DMS153 treated with DMSO at 0.1 percent for 48 hours (cell line): ENCODE data around the gene GADD45GIP1.
"Not testable (repeated sequence)": the region's sequence is repeated elsewhere in the genome, so short reads cannot be mapped to it uniquely, and the experiment has no call there.

ENCODE experiments used
- DNase-seq: peaks from one replicate; lab custom pipeline; 2025; ENCODE audit not compliant: unreplicated experiment; lab: John Stamatoyannopoulos, UW

The GADD45GIP1 gene

GRCh38 chr19:12944104-12944674 lies 12.8 kb downstream of the GADD45GIP1 start:
- no peak for DNase-seq

GRCh38 chr19:12943437-12944044 lies 13.5 kb downstream of the GADD45GIP1 start:
- DNase-seq: no peak

- no peak for DNase-seq
These were observed 16.1 kb downstream of the GADD45GIP1 start for GRCh38 chr19:12940897-12941296.

DNA sequence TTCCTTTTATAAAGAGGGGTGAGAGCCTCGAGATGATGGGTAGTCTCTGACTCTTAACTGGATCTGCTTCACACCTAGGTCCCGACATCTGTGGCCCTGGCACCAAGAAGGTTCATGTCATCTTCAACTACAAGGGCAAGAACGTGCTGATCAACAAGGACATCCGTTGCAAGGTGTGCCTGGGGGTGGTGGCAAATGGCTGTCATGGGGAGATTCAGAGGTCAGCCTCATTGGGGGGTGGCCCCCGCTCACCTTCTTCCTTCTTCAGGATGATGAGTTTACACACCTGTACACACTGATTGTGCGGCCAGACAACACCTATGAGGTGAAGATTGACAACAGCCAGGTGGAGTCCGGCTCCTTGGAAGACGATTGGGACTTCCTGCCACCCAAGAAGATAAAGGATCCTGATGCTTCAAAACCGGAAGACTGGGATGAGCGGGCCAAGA lies 17.0 kb downstream of the GADD45GIP1 start:
- DNase-seq: no peak

GRCh38 chr19:12938779-12939601 lies 18.0 kb downstream of the GADD45GIP1 start:
- DNase-seq: no peak

DNA sequence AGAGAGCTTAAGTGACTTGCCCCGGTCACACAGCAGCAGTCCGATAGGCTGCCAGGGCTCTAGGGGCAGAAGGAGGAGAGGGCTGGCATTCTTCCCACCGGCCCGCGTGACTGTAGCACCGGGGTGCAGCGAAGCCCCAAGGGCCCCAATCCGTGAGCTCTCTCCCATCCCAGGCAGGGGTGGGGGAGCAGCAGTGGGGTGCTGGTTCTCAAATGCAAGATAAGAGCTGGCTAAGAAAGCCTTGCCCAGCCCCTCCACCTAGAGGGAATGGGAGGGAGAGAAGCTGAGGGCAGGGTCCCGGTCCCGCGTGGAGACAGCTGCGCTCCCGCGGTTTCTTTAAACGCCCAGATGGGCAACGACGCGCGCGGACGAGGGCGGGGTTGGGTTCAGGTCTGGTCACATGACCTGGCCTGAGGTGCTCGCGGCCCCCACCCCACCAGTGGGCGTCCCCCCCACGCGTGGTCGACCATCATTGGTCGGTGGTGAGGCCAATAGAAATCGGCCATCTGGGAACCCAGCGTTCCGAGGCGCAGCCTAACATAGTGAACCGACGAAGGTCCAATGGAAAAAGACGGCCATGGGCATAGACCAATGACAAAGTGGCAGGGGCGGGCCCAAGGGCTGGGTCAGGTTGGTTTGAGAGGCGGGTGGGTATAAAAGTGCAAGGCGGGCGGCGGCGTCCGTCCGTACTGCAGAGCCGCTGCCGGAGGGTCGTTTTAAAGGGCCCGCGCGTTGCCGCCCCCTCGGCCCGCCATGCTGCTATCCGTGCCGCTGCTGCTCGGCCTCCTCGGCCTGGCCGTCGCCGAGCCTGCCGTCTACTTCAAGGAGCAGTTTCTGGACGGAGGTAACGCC lies 18.9 kb downstream of the GADD45GIP1 start, which contains the start of gene CALR:
Gene CALR, plus strand, starts transcription at position 683 of the 852 bp plus-strand sequence. Its CDS starts 71 bp downstream, at position 754.
- DNase-seq: peak; percentile 97

- peak; percentile 52 for DNase-seq
These were observed 19.7 kb downstream of the GADD45GIP1 start for GRCh38 chr19:12937093-12937926.

DNA sequence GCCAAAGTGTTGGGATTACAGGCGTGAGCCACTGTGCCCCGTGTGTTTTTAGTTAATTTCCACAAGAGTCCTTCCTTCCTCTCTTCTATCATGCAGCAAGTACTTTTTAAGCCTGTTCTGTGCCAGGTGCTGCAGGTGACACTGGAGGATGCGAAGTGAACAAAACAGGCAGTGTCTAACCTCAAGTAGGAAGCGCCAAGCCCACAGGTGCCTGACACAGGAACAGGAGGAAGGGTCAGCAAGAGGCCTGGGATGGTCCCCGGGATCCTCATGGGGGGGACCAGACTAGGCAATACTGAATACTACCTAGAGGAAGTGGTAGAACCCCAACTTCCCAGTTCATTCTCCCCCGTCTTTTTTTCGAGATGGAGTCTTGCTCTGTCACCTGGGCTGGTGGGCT lies 20.4 kb downstream of the GADD45GIP1 start:
- DNase-seq: peak; percentile 26

- DNase-seq: no peak
These were observed 22.0 kb downstream of the GADD45GIP1 start for GRCh38 chr19:12935071-12935470.

DNA sequence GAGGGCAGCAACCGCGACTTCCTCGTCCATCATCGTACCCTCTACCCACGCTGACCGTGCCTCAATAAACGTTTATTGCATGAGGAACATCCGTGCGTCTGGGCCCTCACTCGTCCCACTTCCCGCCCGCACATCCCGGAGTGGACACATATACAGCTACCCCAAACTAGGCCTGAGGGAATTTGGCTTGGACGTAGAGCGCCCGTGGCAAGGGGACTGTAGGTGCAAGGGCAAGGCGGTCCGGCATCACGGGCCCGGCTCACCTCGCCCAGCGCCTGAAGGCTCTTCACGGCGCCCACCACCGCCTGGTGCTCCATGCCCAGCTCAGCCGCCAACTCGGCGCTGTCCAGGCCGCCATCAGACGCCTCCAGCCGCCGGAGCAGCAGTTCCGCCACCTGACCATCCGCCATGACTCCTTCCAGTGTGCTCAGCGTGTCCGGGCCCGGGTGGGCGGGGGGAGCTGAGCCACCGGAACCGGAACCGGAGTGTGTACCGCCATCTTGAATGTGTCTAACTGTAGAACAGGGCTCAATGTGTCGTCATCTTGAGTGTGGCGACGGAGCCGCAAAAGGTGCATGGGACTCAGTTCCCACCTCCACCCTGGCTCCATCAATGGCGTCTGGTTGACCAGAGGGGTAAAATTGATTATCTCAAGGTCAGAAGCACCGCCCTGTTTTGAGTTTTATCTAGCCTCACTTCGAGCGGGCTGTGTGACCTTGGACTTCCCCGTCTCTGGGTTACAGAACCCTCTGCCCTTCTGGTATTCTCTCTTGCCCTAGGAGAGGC lies 23.5 kb downstream of the GADD45GIP1 start, which contains the start of gene FARSA:
Gene FARSA, minus strand, starts transcription at position 425 of the 786 bp plus-strand sequence. Its CDS starts 15 bp downstream, at position 410.
- peak; percentile 87 for DNase-seq

- DNase-seq: no peak
These were observed 24.4 kb downstream of the GADD45GIP1 start for GRCh38 chr19:12932392-12933286.

- DNase-seq: no peak
These were observed 26.9 kb downstream of the GADD45GIP1 start for GRCh38 chr19:12930002-12930645.

DNA sequence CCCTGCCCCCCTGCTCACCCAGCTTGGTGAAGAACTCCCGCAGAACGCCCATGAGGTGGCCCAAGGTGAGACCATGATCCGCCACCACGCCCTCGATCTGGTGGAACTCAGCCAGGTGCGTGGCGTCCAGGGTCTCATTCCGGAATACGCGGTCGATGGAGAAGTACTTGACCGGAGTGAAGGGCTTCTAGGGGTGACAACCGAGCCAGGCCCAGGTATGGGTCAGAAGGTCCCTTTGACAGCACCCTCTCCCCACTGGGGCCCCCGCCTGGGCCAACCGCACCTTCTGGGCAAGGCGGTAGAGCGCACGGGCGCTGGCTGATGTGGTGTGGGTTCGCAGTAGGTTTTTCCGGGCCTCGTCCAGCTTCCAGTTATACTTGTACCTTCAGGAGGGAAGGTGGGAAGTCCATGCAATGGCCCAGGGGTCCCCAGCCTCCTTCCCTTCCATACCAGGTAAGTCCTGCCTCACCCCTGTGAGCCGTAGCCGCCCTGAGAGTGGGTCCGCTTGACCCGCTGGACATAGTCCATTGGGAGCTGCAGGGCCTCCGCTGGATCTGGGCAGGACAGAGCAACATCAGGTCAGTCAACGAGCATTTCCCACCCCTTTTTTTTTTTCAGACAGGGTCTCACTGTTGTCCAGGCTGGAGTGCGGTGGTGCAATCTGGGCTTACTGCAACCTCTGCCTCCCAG lies 32.3 kb downstream of the GADD45GIP1 start:
- no peak for DNase-seq

- DNase-seq: no peak
These were observed 34.1 kb downstream of the GADD45GIP1 start for GRCh38 chr19:12922959-12923358.

DNA sequence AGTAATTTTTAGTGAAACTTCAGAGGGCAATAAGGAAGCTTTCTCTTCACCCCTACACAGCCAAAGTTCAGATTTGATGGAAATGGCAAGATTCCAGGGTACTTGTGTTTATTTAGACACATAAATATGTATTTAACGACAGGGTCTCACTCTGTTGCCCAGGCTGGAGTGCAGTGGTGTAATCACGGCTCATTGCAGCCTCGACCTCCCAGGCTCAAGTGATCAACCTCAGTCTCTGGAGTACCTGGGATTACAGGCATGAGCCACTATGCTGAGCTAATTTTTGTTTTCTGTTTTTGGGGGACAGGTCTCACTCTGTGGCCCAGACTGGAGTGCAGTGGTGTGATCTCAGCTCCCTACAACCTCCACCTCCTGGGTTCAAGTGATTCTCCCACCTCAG lies 36.0 kb downstream of the GADD45GIP1 start:
- DNase-seq: no peak

DNA sequence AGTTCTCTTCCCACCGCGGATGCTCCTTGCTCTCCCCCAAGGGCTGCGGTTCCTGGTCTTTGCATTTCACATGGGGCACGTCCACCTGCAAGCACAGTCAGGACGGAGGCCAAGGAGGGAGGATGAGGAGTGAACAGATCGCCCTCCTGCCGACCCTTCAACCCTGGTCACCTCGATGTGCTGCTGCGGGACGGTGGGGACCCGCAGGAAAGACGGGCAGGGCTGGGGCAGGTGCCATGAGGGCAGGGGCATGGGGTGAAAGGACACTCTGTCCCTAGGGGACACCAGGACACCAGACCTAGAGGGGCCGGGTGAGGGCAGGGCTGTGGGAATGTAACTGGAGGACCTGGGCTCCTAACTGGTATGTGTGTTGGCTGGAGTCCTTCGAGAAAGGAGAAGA lies 38.8 kb downstream of the GADD45GIP1 start:
- DNase-seq: no peak

- not testable (repeated sequence) for DNase-seq
These were observed 41.2 kb downstream of the GADD45GIP1 start for GRCh38 chr19:12915860-12916259.
